Measurements from ENCODE around the gene RPRML. TPM values are rescaled to one million over a fixed set of nuclear protein-coding genes. Genes with fewer than 3 reads are reported as not detected.

Gene RPRML
- total and polyA plus RNA-seq, 7 donors, result 0.03 to 0.43 (median 0.30) TPM; not detected in 2

DNA sequence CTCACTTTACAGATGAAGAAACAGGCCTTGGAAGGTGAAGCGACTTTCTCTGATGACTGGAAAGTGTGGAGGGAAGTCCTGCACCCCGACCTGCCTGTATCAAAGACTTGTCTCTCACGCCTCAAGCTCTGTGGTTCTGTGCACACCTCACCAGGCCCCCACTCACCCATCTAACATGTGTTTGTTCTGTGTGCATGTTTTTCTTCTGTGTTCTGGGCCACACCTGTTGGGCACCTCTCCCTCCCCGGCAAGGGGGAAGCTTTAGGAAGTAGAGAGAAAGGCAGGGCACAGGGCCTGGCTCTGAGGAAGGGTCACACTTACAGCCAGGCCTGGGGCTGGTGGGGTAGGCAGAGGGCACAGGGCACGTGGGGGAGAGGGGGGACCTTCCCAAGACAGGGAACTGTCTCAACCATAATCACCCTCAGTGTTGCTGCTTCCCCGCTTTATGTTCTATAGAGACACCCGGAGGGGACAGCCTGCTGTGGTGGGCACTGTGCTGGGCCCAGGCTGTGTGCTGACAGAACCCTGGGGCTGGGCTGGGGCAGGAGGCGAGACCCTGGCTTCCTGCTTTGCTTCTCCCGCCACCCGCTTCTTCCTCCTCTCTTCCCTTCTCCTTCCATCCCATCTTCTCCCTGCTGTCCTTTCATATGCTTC, 7.3 kb downstream of the RPRML start:
- TF ChIP-seq, protein P1, sequence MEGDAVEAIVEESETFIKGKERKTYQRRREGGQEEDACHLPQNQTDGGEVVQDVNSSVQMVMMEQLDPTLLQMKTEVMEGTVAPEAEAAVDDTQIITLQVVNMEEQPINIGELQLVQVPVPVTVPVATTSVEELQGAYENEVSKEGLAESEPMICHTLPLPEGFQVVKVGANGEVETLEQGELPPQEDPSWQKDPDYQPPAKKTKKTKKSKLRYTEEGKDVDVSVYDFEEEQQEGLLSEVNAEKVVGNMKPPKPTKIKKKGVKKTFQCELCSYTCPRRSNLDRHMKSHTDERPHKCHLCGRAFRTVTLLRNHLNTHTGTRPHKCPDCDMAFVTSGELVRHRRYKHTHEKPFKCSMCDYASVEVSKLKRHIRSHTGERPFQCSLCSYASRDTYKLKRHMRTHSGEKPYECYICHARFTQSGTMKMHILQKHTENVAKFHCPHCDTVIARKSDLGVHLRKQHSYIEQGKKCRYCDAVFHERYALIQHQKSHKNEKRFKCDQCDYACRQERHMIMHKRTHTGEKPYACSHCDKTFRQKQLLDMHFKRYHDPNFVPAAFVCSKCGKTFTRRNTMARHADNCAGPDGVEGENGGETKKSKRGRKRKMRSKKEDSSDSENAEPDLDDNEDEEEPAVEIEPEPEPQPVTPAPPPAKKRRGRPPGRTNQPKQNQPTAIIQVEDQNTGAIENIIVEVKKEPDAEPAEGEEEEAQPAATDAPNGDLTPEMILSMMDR (IDR thresholded peaks at IDR 0.05), result no peak
- ATAC-seq (no peak), DNase-seq (no peak)
- no peaks in the 10 kb centered on the region for H3K36me3 ChIP-seq (ENCODE audit: insufficient read depth in 1 of 2, low read depth in 1 of 2)
- WGBS, 3 donors, result 74 to 82% (median 81%) methylated on average over 9 to 10 of the region's 10 CpGs
- H3K27me3 ChIP-seq (ENCODE audit: insufficient read depth in 3 of 3, low read length in 2 of 3), result peaks cover 0 to 4% (median 2%) of the 10 kb centered on the region in 3 donors
- H3K9me3 ChIP-seq, result no peaks in the 10 kb centered on the region
- intact Hi-C loops (cut with DNase I), result no loop called here
- no peak overlapping the region for H3K4me3 ChIP-seq
- H3K27ac ChIP-seq, result no peak overlapping the region
- no peaks in the 10 kb centered on the region for H3K4me1 ChIP-seq

DNA sequence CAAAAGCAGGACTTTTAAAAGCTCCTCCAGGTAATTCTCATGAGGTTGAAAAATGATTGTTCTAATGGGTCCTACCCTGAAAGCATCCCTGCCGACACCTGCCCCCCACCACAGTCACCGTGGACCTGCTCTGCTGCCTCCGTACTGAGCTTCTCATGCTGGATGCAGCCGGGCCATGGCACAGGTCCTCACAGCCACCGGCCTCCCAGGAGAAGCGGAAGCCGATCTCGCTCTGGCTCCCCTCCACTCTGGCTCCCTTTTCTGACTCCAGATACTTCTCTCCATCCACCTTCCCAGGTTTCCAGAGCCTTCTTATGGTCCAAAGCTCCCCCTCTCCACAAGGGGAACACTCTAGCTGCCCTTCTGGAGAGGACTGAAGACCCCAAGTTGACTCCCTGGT, 10.2 kb downstream of the RPRML start:
- ATAC-seq, result no peak
- TF ChIP-seq, protein P1 (IDR thresholded peaks at IDR 0.05), result no peak
- 89 to 91% (median 91%) methylated on average over 8 of the region's 8 CpGs for WGBS, 3 donors
- intact Hi-C loops (cut with DNase I), result no loop called here
- no peak overlapping the region for H3K4me3 ChIP-seq
- no peaks in the 10 kb centered on the region for H3K4me1 ChIP-seq
- H3K27ac ChIP-seq, result no peak overlapping the region
- H3K27me3 ChIP-seq (ENCODE audit: insufficient read depth in 3 of 3, low read length in 2 of 3), result no peaks in the 10 kb centered on the region
- H3K36me3 ChIP-seq (ENCODE audit: insufficient read depth in 1 of 2, low read depth in 1 of 2), result no peaks in the 10 kb centered on the region
- H3K9me3 ChIP-seq, result no peaks in the 10 kb centered on the region
- DNase-seq, result no peak

DNA sequence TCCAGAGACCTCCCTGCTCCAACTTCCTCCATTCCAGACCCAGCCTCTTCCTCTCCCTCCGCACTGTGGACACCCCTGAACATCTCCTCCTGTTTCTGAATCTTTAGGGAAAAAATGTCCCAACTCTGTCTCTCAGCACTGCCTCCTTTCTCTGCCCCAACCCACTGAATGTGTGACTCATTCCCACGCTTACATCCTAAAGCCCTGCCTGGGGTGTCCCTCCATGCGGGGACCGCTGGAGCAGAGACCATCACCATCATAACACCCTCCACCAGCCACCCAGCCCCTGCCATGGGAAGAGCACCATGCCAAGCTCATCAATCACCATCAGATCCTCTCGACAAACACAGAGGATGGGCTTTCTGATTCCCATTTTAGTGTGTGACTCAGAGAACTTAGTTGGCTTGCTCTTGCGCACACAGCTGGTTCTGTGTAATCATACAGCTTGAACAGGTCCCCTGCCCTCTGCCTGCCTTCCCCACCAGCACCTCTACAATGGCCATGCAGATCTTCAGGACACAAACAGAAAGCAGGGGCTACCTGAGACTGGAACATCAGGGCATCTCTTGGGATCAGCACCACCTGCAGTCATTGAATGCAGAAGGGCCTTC, 10.7 kb downstream of the RPRML start:
- intact Hi-C loops (cut with DNase I), result no loop called here
- no peak overlapping the region for H3K27ac ChIP-seq
- 82 to 89% (median 87%) methylated on average over 6 of the region's 6 CpGs for WGBS, 3 donors
- H3K4me1 ChIP-seq, result no peaks in the 10 kb centered on the region
- DNase-seq (no peak), ATAC-seq (peak in 1 of 4 donors; percentile 26)
- H3K27me3 ChIP-seq (ENCODE audit: insufficient read depth in 3 of 3, low read length in 2 of 3), result no peaks in the 10 kb centered on the region
- TF ChIP-seq, protein P1 (IDR thresholded peaks at IDR 0.05), result no peak
- H3K9me3 ChIP-seq, result no peaks in the 10 kb centered on the region
- H3K36me3 ChIP-seq (ENCODE audit: insufficient read depth in 1 of 2, low read depth in 1 of 2), result no peaks in the 10 kb centered on the region
- no peak overlapping the region for H3K4me3 ChIP-seq

DNA sequence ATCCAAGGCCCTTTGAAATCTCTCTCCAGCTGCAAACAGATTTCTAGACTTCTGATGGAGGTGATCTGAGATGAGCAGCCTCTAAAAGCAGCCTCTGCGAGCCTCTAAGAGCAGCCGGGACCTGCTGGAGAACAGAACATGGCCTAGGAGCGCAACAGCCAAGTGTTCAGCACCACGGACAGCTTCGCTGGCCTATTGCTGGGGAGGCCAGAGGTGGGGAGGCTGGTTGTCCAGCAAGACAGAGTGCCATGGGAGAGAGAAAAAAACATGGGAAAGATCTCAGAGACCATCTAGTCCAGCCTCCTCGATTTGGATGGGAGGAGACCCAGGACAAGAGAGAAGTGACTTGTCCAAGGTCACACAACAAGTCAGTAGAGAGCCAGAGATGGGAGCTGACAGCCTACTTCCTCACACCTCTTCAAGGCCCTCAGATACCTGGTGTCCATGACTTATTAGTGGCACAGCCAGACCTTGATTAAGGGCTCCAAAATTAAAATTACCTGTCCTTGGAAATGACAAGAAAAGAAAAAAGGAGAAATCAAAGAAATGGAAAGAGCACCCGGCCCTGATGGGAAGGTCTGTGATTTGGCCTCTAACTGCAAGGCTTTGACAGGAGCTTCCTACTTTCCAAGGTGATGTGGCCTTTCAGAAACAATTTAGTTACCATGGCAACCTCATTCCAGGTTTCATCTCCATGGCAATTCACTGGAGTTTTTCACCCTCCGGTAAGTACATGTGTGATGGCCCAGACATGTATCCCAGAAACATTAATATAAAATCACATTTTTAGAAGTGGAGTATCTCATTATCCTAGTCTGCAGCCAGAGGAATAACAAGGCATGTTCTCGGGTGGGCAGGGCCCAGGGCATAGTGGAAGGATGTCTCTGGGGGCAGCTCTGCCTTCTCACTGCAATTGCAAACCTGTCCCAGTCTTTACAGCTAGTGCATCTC, 14.5 kb downstream of the RPRML start:
- 73 to 78% (median 74%) methylated on average over 9 of the region's 9 CpGs for WGBS, 3 donors
- TF ChIP-seq, protein P1 (IDR thresholded peaks at IDR 0.05), result no peak

More for the DNA sequence above, 14.5 kb downstream of the RPRML start:
- no peak overlapping the region for H3K27ac ChIP-seq
- intact Hi-C loops (cut with DNase I), result no loop called here
- no peaks in the 10 kb centered on the region for H3K36me3 ChIP-seq (ENCODE audit: insufficient read depth in 1 of 2, low read depth in 1 of 2)
- no peak for DNase-seq
- H3K27me3 ChIP-seq (ENCODE audit: insufficient read depth in 3 of 3, low read length in 2 of 3), result no peaks in the 10 kb centered on the region
- no peaks in the 10 kb centered on the region for H3K9me3 ChIP-seq
- no peak overlapping the region for H3K4me3 ChIP-seq
- no peak for ATAC-seq
- H3K4me1 ChIP-seq, result no peaks in the 10 kb centered on the region
